Fibroblast of skin of scalp (primary cell): Measurements from ENCODE around the gene ATRNL1.

ENCODE experiments used
- DNase-seq: peaks from one replicate; pipeline ENCODE4 v3.0.0-alpha.2; 2013

Gene ATRNL1

GRCh38 chr10:115914475-115914874, 821.3 kb downstream of the ATRNL1 start:
- DNase-seq = no peak

DNA sequence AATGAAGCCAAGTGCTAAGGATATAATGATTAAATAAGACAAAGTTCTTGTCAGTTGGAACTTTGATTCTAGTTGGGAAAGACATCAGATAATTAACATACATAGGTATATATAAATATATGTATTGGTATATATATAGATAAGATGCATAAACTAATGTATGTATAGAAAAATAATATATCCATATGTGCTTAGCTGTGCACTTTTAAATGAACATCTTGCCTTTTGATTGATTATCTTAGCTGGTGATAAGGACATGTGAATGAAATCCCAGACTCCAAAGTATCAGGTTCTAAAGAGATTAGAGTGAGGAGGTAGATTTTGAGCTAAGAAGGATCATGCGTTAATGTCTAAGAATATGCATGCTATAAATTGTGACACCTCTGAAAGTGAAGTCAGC, 822.3 kb downstream of the ATRNL1 start:
- DNase-seq = no peak

DNA sequence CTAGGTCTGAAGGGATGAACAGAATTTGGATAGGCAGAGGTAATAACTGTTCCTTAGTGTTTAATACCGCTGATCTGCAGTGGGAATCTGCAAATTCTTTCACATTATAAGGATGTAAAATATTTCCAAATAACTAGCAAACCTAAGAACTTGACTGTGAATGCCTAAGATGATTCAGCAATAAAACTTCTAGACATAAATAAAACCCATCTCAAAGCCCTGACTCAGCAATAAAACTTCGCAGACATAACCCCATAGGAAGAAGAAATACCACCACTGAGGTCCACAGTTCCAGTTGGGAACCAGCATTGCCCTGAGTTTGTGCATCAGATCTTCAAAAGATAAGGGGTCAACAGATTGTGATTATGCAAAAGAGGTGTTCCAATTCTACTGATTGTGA, 825.6 kb downstream of the ATRNL1 start:
- DNase-seq = peak; percentile 87

DNA sequence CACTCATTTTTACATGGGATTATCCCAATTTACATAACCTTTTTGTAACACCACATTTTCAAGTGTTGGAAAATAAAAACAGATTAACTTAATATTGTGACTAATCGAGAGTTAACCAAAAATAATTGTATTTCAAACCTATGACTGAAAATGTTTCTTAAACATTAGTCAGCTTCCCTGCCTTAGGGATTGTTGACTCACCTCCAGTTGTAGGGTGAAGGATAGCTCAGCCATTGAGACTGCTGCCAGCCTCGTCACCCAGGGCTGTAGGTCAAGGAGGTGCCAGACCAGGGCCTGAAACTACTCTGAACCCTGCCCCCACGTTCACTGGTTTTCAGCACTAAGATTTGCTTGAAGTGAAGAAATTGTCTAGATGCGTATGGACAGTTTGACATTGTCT, 828.6 kb downstream of the ATRNL1 start:
- DNase-seq = peak; percentile 33

- DNase-seq = no peak
Observed at GRCh38 chr10:115931309-115931708, 838.1 kb downstream of the ATRNL1 start.

- no peak for DNase-seq
Observed at GRCh38 chr10:115932099-115932498, 838.9 kb downstream of the ATRNL1 start.

DNA sequence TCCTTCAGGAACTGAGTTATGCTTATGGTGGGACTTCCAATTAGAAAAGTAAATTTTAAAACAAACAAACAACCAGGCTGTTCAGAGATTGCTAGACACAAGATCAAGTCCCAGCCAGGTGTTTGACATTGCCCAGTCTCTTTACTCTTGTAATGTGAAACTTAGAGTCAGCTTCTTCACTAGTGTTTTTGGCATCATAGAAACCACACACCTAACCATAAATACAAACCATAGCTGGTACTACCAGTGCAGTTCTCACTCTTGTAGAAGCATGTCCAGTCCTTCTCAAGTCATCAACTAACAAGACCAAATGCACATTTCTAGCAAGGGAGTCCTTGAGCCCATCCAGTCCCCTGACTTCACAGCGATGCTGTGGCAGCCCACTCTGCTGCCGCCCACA, 839.9 kb downstream of the ATRNL1 start:
- no peak for DNase-seq

DNA sequence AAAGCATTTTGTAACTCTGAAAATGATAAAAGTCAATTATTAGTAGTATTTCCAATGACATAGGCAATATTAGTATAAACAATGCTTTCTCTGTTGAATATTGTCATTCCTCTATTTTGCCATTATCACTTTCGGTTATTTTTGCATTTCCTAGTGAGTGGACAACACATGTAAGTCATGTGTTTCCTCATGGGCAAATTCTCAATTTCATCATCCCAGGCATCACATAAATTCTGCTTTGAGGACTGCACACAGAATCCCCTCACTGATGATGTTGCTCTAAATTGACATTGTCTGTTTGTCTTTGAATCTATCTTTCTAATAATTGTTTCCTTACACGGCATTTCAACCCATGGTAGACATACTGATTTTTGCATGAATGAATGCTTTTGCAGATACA, 842.6 kb downstream of the ATRNL1 start:
- no peak for DNase-seq

- peak; percentile 89 for DNase-seq
Observed at GRCh38 chr10:115936926-115937767, 844.0 kb downstream of the ATRNL1 start.

- peak; percentile 18 for DNase-seq
Observed at GRCh38 chr10:115937768-115938056, 844.5 kb downstream of the ATRNL1 start.

- DNase-seq = peak; percentile 30
Observed at GRCh38 chr10:115939101-115939854, 846.1 kb downstream of the ATRNL1 start.

GRCh38 chr10:115941361-115941771, 848.2 kb downstream of the ATRNL1 start:
- peak; percentile 56 for DNase-seq

- DNase-seq = no peak
Observed at GRCh38 chr10:115942101-115942500, 848.9 kb downstream of the ATRNL1 start.

DNA sequence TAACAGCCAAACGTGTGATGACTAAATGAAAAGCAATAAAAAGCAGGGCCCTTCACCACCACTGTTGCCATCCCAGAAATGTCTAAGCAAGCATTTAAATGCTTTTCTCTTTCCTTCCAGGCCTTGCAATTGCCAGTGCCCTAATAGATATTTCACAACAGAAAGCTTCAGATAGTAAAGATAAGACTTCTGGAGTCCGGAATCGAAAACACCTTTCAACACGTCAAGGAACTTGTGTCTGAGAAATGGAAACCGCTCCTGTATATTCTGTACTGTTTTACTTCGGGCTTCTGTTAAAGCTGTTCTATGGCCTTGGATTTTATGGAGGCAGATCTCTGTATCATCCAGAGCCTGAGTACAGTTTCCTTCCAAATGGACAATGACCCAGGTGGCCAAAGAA, 851.4 kb downstream of the ATRNL1 start:
- DNase-seq = no peak

DNA sequence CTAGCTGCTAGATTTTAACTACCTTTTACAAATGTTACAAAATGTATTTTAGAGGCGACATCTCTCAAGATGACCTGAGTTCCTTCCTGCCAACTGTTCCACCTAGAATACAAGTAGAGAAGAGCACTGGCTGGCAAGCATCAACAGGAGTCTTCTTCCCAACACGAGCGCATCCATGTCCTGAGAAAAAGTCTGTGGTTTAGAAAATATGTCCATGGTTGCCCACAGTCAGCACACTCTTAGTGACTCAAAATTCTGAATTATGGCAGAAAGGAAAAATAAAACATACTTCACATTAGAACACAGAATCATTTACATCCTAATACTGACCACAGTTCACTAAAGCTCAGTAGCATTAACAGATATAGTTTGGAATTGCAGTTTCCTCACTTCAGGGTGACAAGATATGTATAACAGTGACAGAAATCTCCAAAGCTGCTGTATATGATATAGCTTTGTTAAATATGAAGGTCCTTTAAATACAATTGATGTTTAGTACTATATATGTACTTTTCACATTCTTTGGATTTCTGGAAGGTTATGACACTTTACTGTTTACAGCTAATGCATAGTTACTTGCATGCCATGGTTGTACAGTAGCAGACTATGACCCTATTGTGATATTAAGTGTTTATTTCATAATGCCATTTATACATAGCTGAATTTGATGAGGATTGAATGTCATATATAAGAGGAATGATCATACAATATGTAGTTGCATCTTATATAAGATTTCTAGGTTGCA, 852.7 kb downstream of the ATRNL1 start:
- DNase-seq = peak; percentile 82

GRCh38 chr10:115947104-115947503, 853.9 kb downstream of the ATRNL1 start:
- peak; percentile 88 for DNase-seq

DNA sequence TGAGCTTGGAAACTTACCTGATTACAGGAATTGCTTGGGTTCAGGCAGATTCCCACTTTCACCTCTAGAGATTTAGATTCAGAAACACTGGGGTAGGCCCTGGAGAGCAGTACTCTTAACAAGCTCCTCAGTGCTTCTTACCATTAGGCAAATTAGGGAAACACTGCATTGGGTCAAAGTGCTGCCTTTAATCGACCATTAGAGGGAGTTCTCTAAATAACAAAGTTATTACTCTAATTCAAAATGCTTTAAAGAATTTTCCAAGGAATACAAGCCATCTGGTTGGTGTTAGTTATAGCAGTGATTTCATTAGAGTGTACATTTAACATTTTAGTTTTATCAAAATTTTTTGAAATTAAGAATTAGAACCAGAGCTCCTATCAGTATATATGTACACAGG, 855.3 kb downstream of the ATRNL1 start:
- peak; percentile 72 for DNase-seq

GRCh38 chr10:115949282-115949844, 856.2 kb downstream of the ATRNL1 start:
- no peak for DNase-seq

- peak; percentile 87 for DNase-seq
Observed at GRCh38 chr10:115950320-115950719, 857.2 kb downstream of the ATRNL1 start.

DNA sequence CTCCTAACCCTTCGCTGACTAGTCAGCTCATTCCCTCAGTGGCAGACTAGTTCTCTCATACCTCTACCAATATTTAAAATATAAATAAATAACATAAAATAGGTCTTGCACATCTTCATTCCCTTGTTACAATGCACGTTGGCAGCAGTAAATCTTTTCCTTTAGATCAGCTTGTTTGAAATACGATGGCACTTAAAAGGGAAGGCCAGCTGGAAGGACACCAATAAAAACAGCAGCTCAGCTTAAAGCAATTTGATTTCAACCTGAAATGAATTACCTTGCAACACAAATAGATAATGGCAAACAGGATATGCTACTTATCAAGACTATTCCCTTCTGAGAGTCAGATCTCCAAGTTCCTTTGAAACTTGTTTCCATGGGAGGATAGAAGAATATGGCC, 858.1 kb downstream of the ATRNL1 start:
- no peak for DNase-seq

DNA sequence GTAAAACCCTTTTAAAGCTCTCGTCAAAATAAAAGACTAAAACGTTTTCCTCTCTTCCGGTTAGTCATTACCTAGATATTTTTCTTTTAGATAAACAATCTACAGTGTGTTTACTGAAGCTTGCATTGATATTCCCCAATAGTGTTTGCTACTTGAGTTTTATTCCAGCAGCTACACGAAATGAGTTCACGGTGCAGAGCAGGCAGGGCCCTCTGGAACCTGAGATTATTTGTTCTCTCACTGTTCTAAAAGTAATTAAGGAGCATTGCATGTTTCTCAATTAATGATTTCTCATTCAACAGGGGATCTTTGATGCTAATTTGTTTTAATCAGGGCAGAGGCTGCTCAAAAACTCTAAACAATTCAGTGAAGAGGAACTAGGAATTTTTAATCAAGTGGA, 860.1 kb downstream of the ATRNL1 start:
- no peak for DNase-seq

GRCh38 chr10:115953968-115954367, 860.8 kb downstream of the ATRNL1 start:
- peak; percentile 36 for DNase-seq
